HG03342 (cell line): ENCODE measurements around the gene NKX2-4.

Experiments used
- ATAC-seq: cut with Tn5 transposase; IDR thresholded peaks from one replicate; pipeline ENCODE4 v1.9.1; 2021; ENCODE audit warnings: mild to moderate bottlenecking, moderate library complexity; ENCODE audit not compliant: unreplicated experiment

NKX2-4 gene

GRCh38 chr20:21364413-21364812, 32.9 kb downstream of the NKX2-4 start:
- ATAC-seq, result no peak

GRCh38 chr20:21361266-21361665, 36.1 kb downstream of the NKX2-4 start:
- ATAC-seq, result no peak

- ATAC-seq, result no peak
Measured at GRCh38 chr20:21360705-21361104, 36.6 kb downstream of the NKX2-4 start.

GRCh38 chr20:21358737-21359136, 38.6 kb downstream of the NKX2-4 start:
- no peak for ATAC-seq

GRCh38 chr20:21357844-21358243, 39.5 kb downstream of the NKX2-4 start:
- no peak for ATAC-seq

- ATAC-seq, result no peak
Measured at GRCh38 chr20:21356386-21356785, 40.9 kb downstream of the NKX2-4 start.

GRCh38 chr20:21355981-21356380, 41.3 kb downstream of the NKX2-4 start:
- no peak for ATAC-seq

GRCh38 chr20:21353236-21353635, 44.1 kb downstream of the NKX2-4 start:
- no peak for ATAC-seq

GRCh38 chr20:21352703-21353102, 44.6 kb downstream of the NKX2-4 start:
- ATAC-seq, result no peak
